ENCODE results near the gene ARFIP1. TPM values are rescaled to one million over a fixed set of nuclear protein-coding genes. Genes with fewer than 3 reads are reported as not detected.
A peak's percentile ranks its signal among the peaks of the same experiment; 100 is the strongest.
"Not testable (repeated sequence)": the region's sequence is repeated elsewhere in the genome, so short reads cannot be mapped to it uniquely, and the experiment has no call there.

ARFIP1 gene
- total RNA-seq (2014; rRNA removed; shearing (Covaris generic)) = 27.0 and 29.6 TPM in 2 replicates

DNA sequence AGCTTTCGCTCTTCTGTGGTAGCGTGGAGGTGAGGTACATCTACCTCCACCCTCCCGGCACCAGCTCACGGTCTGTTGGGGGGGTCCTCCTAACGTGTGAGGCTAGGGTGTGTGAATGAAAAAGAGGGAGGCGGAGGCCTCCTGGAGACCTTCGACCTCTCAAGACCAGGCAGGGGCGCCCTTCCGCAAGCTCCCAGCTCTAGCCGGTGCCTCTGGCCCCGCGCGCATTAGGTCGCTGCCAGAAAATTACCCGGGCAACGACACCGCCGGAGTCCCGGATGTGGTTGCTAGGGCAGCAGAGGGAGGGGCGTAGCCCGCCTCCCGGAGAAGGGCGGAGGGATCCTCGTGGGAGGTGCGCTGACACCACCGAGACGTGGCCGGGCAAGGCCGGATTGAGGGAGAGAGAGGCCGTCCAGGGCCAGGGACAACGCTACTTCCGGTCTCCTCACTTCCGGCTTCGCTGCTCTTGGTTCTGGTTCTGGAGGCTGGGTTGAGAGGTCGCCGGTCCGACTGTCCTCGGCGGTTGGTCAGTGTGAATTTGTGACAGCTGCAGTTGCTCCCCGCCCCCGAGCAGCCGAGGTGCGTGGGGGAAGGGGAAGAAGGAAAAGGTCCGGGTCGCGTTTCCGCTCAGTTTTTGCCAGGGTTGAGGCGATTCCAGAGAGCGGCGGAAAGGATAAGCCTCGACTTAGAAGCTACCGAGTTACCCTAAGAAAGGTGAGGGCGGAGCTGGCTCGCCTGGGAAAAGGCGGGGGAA lies at the start of gene ARFIP1, which contains the start of gene TIGD4:
Gene ARFIP1 (plus strand): TSS at position 442 of the 754 bp plus-strand sequence. CDS start 49,680 bp downstream, outside the sequence.
Gene TIGD4 (minus strand): TSS at position 218 of the 754 bp plus-strand sequence. CDS start 8,726 bp downstream, outside the sequence.
- peak; percentile 96 for DNase-seq (ENCODE audit: low spot score)

GRCh38 chr4:152731997-152732396 lies 47.8 kb upstream of the ARFIP1 start:
- DNase-seq (ENCODE audit: low spot score) = no peak

DNA sequence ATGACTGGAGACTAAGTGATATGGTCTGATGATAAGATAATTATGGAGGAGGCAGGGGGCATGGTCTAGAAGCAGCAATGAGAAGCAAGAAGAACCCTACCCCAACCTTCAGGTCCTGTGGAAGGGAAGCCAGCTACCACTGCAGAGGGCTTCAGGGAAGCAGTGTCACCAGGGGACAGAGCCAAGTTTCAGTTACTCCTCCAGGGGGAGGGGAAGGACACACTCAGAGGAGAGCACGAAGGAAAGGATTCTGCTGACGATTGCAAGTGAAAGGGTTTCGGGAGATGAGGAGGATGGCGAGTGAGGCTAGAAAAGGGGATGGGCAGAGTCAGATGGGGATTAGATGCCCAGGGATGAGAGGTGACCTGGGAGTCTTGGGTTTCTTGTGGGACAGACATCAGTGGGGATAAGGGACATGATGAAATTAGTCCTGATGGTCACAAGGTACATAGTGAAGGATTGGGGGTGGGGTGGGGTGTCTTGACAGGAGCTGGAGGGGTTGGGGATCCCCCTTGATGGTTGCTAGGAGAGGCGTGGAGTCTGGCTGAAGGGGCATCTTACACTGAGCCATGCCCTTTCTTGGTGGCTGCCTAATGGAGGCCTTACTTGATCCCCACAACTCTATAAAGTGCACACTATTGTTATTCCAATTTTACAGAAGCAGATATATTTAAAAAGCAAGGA lies 45.6 kb upstream of the ARFIP1 start:
- no peak for DNase-seq (ENCODE audit: low spot score)

- no peak for DNase-seq (ENCODE audit: low spot score)
Observed at GRCh38 chr4:152734699-152735050, 45.1 kb upstream of the ARFIP1 start.

GRCh38 chr4:152735396-152735859 lies 44.3 kb upstream of the ARFIP1 start:
- DNase-seq (ENCODE audit: low spot score) = peak; percentile 39

DNA sequence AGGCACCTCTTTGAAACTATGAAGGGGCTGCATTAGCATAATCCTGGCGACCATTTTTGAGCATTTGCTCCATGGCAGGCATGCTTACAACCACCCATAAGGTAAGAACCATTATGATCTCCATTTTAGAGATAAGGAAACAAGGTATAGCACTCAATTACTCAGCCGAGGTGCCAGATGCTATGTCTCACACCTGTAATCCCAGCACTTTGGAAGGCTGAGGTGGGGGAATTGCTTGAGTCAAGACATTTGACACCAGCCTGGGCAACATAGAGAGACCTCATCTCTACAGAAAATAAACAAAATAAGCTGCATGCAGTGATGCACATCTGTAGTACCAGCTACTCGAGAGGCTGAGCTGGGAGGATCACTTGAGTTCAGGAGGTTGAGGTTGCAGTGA lies 43.8 kb upstream of the ARFIP1 start:
- DNase-seq (ENCODE audit: low spot score) = no peak

GRCh38 chr4:152738827-152739226 lies 40.9 kb upstream of the ARFIP1 start:
- no peak for DNase-seq (ENCODE audit: low spot score)

- no peak for DNase-seq (ENCODE audit: low spot score)
Observed at GRCh38 chr4:152747444-152747843, 32.3 kb upstream of the ARFIP1 start.

GRCh38 chr4:152748619-152749018 lies 31.1 kb upstream of the ARFIP1 start:
- no peak for DNase-seq (ENCODE audit: low spot score)

GRCh38 chr4:152763796-152764195 lies 16.0 kb upstream of the ARFIP1 start:
- DNase-seq (ENCODE audit: low spot score) = no peak

DNA sequence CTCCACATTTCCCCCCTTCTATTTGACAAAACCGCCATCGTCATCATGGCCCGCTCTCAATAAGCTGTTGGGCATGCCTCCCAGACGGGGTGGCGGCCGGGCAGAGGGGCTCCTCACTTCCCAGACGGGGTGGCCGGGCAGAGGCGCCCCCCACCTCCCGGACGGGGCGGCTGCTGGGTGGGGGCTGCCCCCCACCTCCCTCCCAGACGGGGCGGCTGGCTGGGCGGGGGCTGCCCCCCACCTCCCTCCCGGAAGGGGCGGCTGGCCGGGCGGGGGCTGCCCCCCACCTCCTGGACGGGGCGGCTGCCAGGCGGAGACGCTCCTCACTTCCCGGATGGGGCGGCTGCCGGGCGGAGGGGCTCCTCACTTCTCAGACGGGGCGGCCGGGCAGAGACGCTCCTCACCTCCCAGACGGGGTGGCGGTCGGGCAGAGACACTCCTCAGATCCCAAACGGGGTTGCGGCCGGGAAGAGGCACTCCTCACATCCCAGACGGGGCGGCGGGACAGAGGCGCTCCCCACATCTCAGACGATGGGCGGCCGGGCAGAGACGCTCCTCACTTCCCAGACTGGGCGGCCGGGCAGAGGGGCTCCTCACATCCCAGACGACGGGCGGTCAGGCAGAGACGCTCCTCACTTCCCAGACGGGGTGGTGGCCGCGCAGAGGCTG lies 14.6 kb upstream of the ARFIP1 start:
- DNase-seq (ENCODE audit: low spot score) = not testable (repeated sequence)

GRCh38 chr4:152771741-152772533 lies 7.8 kb upstream of the ARFIP1 start:
- no peak for DNase-seq (ENCODE audit: low spot score)

DNA sequence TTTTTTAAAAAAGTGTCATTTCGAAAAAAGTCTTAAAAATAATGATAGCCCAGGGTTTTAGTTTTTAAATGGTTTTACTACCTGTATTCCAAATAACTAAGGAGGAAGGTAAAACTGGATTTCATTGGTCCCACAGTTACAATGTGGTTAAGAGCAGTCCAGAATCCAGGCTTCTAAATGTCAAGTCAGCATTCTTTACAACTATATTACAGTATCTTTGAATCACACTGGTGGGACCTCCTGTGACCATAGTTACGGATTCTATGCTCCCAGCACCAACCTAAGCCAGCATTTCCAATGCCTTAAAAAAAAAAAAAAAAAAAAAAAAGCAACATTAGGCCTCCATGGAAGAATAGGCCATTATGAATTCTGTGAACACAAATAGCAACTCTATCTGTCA lies 6.4 kb upstream of the ARFIP1 start:
- no peak for DNase-seq (ENCODE audit: low spot score)

GRCh38 chr4:152773953-152774352 lies 5.8 kb upstream of the ARFIP1 start:
- DNase-seq (ENCODE audit: low spot score) = no peak

GRCh38 chr4:152776352-152776751 lies 3.4 kb upstream of the ARFIP1 start:
- no peak for DNase-seq (ENCODE audit: low spot score)

DNA sequence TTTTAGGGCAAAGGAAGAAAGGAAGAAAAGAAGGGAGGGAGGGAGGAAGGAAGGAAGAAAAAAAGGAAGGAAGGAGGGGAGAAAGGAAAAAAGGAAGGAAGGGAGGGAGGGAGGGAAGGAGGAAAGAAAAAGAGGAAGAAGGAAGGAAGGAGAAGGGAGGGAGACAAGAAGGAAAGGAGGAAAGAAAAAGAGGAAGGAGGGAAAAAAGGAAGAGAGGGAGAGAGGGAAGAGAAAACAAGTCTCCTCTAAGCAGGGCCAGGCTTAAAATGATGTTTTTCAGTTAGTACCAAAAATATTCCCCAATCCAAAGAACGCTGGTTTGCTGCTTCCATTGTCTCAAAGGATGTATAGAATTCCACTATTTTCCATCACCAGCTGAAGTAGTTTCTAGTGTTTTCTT lies 2.3 kb upstream of the ARFIP1 start:
- no peak for DNase-seq (ENCODE audit: low spot score)

DNA sequence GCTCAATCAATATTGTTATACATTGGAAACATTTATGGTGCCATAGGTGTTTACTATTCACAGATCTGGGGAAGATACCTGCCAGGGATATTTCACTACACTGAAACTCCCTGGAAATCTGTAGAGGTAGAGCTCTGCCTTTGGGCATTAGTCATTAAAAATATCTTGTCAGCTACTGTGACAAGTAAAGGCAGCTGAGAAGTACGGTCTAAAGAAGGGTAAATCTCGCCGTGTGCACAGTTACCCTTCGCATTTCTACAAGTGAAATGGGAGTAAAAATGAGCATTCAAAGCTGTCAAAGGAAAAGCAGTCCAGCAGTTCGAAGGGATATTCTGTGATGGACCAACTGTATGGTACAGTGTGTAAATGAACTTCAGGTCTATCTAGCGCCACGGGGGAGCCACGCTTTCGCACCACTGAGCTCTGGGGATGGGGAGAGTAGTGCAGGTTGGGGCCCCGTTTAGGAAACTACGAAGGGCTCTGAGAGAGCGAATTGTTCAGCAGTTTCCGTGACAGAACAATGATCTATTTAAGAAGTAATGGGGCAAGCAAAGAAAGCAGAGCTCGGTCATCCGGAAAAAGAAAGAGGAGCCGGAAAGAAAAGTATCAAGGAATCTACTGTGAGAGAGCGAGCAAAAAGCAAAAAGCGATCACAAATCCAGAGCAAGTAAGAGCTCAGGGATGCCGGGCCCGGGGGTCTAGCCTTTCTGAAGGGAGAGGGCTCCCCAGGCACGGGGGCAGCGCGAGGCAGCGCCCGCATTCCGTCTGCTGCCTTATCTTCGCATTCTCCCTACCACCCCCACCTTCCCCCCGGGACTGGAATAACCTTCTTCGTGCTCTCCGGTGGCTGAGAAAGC lies 870 bp upstream of the ARFIP1 start:
- DNase-seq (ENCODE audit: low spot score) = peak; percentile 40

- DNase-seq (ENCODE audit: low spot score) = no peak
Observed at GRCh38 chr4:152780267-152780778, 569 bp downstream of the ARFIP1 start.

DNA sequence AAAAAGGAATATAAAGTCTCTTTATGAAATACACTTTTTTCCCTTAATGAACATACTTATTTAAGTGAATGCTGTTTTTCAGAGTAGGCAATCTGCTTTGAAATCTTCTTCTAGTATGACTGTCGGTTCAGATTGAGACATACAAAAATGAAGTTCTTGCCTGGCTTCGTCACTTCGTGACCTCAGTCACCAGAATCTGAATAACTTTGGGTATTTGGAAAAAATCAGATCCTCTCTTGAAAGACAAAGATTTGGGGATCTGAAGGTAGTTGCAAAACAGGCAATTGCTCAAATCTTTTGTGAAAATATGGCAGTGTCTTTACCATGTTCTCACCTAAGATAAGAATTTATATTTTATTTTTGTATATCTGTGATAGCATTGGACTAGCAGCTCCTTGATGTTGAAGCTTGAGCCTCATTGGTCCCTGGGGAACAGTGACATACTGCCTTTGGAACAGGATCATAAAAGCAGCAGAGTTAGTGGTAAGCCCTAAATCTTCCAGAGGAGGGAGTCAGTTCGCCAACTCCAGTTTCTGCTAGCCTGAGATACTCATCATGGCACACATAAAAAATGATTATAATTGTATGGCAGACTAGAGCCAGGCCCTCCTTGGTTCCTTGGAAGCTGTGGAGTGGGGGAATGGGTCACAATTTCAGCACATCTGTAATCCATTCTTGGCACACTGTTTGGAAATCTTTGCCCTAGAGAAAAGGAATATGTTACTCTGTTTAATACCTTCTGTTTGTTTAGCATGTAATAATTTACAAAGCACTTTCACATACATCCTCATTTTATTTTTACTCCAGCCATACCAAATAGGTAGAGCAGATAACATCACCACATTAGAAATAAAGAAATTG lies 5.0 kb downstream of the ARFIP1 start:
- peak; percentile 47 for DNase-seq (ENCODE audit: low spot score)
